ENCODE results near the gene ABCG8. TPM values are rescaled to one million over a fixed set of nuclear protein-coding genes. Genes with fewer than 3 reads are reported as not detected.

The ABCG8 gene
- polyA plus RNA-seq, 1 of the 3 experiments (the other 2 are of a cell fraction): not detected

DNA sequence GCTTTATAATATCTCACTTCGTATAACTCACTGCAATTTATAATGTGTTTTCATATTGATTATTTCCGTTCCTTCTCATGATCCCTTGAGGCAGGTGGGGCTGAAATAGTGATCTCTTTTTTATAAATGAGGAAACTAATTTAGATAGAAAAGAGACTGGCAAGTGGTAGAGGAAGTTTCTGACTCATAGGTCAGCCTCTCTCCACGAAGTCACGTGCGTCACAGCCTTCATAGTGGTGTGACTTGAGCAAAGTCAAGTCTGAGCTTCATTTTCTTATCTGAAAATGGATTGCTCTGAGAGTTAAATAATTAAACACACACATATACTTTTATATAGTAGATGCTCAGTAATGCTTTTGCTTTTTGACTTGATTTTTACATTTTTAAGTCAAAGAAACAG lies 20.0 kb upstream of the ABCG8 start:
- Histone ChIP-seq H3K79me2 (ENCODE audit: insufficient read depth) (no peaks in the 10 kb centered on the region), H3K4me2 (no peak overlapping the region), H3K9me2 (no peaks in the 10 kb centered on the region), H3K4me3 (ENCODE audit: low read depth in 2 of 2, low read length in 1 of 2) (no peak overlapping the region), H3K4me1 (ENCODE audit: control insufficient read depth in 1 of 2, insufficient read depth in 2 of 2, low read depth in 1 of 2, low read length in 1 of 2) (no peaks in the 10 kb centered on the region), H3F3A (replicated peaks; ENCODE audit: insufficient read depth) (no peaks in the 10 kb centered on the region), H3K9ac (no peak overlapping the region), H3K27ac (ENCODE audit: low read depth in 2 of 2, low read length in 1 of 2) (no peak overlapping the region), H3K36me3 (replicated peaks in 1 of 2; ENCODE audit: control insufficient read depth in 1 of 2, insufficient read depth in 2 of 2, low read length in 1 of 2) (no peaks in the 10 kb centered on the region), H3K9me3 (no peaks in the 10 kb centered on the region), H4K20me1 (ENCODE audit: insufficient read depth) (no peaks in the 10 kb centered on the region), H2AFZ (ENCODE audit: low read depth) (no peak overlapping the region), H3K27me3 (ENCODE audit: insufficient read depth) (no peaks in the 10 kb centered on the region; the same call in 1 of the 2 replicates)
- TF ChIP-seq NFIC (IDR thresholded peaks at IDR 0.05; ENCODE audit: borderline replicate concordance): no peak
- no peak for DNase-seq
- 77% methylated on average over 5 of the region's 5 CpGs for WGBS (ENCODE audit: low lambda C conversion rate)
- CTCF ChIA-PET: interaction anchor here (1.3 kb wide), 1 partner anchor 8 kb away, joined by 3 read pairs; no protein-coding TSS in a partner anchor
- POLR2A ChIA-PET: no interaction called here

GRCh38 chr2:43819491-43820163 lies 19.1 kb upstream of the ABCG8 start:
- POLR2A ChIA-PET: no interaction called here
- DNase-seq: no peak
- 66% methylated on average over 7 of the region's 7 CpGs for WGBS (ENCODE audit: low lambda C conversion rate)
- Histone ChIP-seq H3K9me2 (no peaks in the 10 kb centered on the region), H2AFZ (ENCODE audit: low read depth) (no peak overlapping the region), H3K27ac (ENCODE audit: low read depth in 2 of 2, low read length in 1 of 2) (no peak overlapping the region), H4K20me1 (ENCODE audit: insufficient read depth) (no peaks in the 10 kb centered on the region), H3K79me2 (ENCODE audit: insufficient read depth) (no peaks in the 10 kb centered on the region), H3K4me3 (ENCODE audit: low read depth in 2 of 2, low read length in 1 of 2) (no peak overlapping the region), H3K36me3 (replicated peaks in 1 of 2; ENCODE audit: control insufficient read depth in 1 of 2, insufficient read depth in 2 of 2, low read length in 1 of 2) (no peaks in the 10 kb centered on the region), H3K9ac (no peak overlapping the region), H3F3A (replicated peaks; ENCODE audit: insufficient read depth) (no peaks in the 10 kb centered on the region), H3K9me3 (no peaks in the 10 kb centered on the region), H3K4me2 (no peak overlapping the region), H3K4me1 (ENCODE audit: control insufficient read depth in 1 of 2, insufficient read depth in 2 of 2, low read depth in 1 of 2, low read length in 1 of 2) (no peaks in the 10 kb centered on the region), H3K27me3 (ENCODE audit: insufficient read depth) (no peaks in the 10 kb centered on the region; the same call in 1 of the 2 replicates)
- no peak for TF ChIP-seq RXRA (IDR thresholded peaks at IDR 0.05; ENCODE audit: borderline replicate concordance, low read depth)
- no peak for TF ChIP-seq FOSL2 (IDR thresholded peaks at IDR 0.05; ENCODE audit: borderline replicate concordance, low read depth)
- no peak for TF ChIP-seq REST (IDR thresholded peaks at IDR 0.05; ENCODE audit: low read depth, low read length)
- no peak for TF ChIP-seq SMC3 (IDR thresholded peaks at IDR 0.05; ENCODE audit: low read depth, low read length)
- TF ChIP-seq NRF1 (IDR thresholded peaks at IDR 0.05; ENCODE audit: low read depth, low read length): no peak
- TF ChIP-seq PBX3 (IDR thresholded peaks at IDR 0.05): no peak
- TF ChIP-seq FOXJ3 (CRISPR knock-in tag; IDR thresholded peaks at IDR 0.05): no peak
- TF ChIP-seq ELF1 (IDR thresholded peaks at IDR 0.05): no peak
- no peak for TF ChIP-seq EP300 (IDR thresholded peaks at IDR 0.05; ENCODE audit: borderline replicate concordance in 1 of 2, low read depth in 1 of 2, low read length in 1 of 2)
- no peak for TF ChIP-seq RFX5 (IDR thresholded peaks at IDR 0.05; ENCODE audit: low read length)
- TF ChIP-seq EZH2phosphoT487 (IDR thresholded peaks at IDR 0.05; ENCODE audit: borderline replicate concordance, low read depth): no peak
- TF ChIP-seq CHD2 (IDR thresholded peaks at IDR 0.05; ENCODE audit: low read length, partially characterized antibody): no peak
- no peak for TF ChIP-seq RCOR1 (IDR thresholded peaks at IDR 0.05; ENCODE audit: low read length)
- TF ChIP-seq YY1 (IDR thresholded peaks at IDR 0.05; ENCODE audit: low read depth): no peak
- TF ChIP-seq USF2 (IDR thresholded peaks at IDR 0.05; ENCODE audit: borderline replicate concordance, low read depth, low read length): no peak
- no peak for TF ChIP-seq GATA2 (CRISPR knock-in tag; IDR thresholded peaks at IDR 0.05)
- CTCF ChIA-PET: interaction anchor here (0.8 kb wide), 1 partner anchor 10 kb away, joined by 3 read pairs; no protein-coding TSS in a partner anchor
